LNCAP (cell line): ENCODE data around the gene SYCP2.

ENCODE experiments used
- CTCF ChIP-seq: fragments of 450-650 bp; IDR thresholded peaks from 2 replicates; pipeline ENCODE4 v1.5.1; 2017; ENCODE audit warnings: mild to moderate bottlenecking

The SYCP2 gene

GRCh38 chr20:59933296-59933848 lies at the start of gene SYCP2:
Gene SYCP2 (minus strand): TSS chr20:59933637. CDS start chr20:59922413, 11,224 bp downstream.
- TF ChIP-seq CTCF, result no peak

- no peak for TF ChIP-seq CTCF
These were observed 49.6 kb upstream of the SYCP2 start for GRCh38 chr20:59983076-59983475.

- no peak for TF ChIP-seq CTCF
These were observed 43.6 kb upstream of the SYCP2 start for GRCh38 chr20:59977086-59977485.

- TF ChIP-seq CTCF, result no peak
These were observed 42.8 kb upstream of the SYCP2 start for GRCh38 chr20:59976156-59976782.

- no peak for TF ChIP-seq CTCF
These were observed 38.8 kb upstream of the SYCP2 start for GRCh38 chr20:59972037-59972801.

- no peak for TF ChIP-seq CTCF
These were observed 38.0 kb upstream of the SYCP2 start for GRCh38 chr20:59971428-59971827.

- no peak for TF ChIP-seq CTCF
These were observed 33.0 kb upstream of the SYCP2 start for GRCh38 chr20:59966428-59966827.
